ENCODE measurements around the gene SLF2.

Gene SLF2

DNA sequence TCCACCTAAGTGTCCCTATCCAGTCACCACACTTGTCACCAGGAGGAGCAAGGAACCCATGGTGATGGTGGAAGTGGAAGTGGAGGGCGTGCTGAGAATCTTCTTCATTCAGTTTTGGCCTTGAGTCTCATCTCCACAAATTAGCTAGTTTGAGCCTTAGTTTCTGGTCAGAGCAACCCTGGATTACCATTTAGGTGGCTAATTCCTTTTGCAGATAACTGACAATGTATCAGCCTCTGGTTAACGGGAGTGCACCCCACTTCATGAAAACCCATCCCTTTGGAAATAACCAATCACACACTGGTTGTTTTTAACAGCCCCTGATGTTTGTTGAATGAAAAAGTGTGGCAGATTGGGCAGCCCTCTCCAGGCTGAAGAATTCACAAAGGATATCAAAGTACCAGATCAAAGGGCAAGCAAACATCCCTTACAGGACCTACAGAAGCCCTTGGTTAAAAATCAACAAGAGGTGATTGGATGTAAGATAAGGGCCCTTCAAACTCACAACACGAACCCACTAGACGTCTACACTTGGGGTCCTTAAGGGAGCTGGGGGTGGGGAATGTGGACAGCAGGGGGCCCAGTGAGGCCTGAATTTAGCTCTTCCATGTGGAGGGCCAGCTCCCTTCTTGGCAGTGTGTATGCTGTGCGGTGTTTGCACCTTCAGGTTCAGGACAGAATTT is 37.1 kb upstream of the SLF2 start:
- TF ChIP-seq SIN3A (IDR thresholded peaks at IDR 0.05; ENCODE audit: borderline replicate concordance, insufficient read depth, low read length) (no peak), FOXP2 (optimal IDR thresholded peaks at IDR 0.05; ENCODE audit: borderline replicate concordance, extremely low read depth, extremely low read length, insufficient read depth) (no peak), POLR2AphosphoS5 (IDR thresholded peaks at IDR 0.05; ENCODE audit: low read depth, low read length) (no peak), TAF1 (IDR thresholded peaks at IDR 0.05; ENCODE audit: borderline replicate concordance, insufficient read depth, low read length) (no peak)
- TF ChIP-seq, protein P1, sequence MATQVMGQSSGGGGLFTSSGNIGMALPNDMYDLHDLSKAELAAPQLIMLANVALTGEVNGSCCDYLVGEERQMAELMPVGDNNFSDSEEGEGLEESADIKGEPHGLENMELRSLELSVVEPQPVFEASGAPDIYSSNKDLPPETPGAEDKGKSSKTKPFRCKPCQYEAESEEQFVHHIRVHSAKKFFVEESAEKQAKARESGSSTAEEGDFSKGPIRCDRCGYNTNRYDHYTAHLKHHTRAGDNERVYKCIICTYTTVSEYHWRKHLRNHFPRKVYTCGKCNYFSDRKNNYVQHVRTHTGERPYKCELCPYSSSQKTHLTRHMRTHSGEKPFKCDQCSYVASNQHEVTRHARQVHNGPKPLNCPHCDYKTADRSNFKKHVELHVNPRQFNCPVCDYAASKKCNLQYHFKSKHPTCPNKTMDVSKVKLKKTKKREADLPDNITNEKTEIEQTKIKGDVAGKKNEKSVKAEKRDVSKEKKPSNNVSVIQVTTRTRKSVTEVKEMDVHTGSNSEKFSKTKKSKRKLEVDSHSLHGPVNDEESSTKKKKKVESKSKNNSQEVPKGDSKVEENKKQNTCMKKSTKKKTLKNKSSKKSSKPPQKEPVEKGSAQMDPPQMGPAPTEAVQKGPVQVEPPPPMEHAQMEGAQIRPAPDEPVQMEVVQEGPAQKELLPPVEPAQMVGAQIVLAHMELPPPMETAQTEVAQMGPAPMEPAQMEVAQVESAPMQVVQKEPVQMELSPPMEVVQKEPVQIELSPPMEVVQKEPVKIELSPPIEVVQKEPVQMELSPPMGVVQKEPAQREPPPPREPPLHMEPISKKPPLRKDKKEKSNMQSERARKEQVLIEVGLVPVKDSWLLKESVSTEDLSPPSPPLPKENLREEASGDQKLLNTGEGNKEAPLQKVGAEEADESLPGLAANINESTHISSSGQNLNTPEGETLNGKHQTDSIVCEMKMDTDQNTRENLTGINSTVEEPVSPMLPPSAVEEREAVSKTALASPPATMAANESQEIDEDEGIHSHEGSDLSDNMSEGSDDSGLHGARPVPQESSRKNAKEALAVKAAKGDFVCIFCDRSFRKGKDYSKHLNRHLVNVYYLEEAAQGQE (IDR thresholded peaks at IDR 0.05; ENCODE audit: insufficient read depth in 1 of 2, low read depth in 2 of 2, low read length in 2 of 2): no peak

DNA sequence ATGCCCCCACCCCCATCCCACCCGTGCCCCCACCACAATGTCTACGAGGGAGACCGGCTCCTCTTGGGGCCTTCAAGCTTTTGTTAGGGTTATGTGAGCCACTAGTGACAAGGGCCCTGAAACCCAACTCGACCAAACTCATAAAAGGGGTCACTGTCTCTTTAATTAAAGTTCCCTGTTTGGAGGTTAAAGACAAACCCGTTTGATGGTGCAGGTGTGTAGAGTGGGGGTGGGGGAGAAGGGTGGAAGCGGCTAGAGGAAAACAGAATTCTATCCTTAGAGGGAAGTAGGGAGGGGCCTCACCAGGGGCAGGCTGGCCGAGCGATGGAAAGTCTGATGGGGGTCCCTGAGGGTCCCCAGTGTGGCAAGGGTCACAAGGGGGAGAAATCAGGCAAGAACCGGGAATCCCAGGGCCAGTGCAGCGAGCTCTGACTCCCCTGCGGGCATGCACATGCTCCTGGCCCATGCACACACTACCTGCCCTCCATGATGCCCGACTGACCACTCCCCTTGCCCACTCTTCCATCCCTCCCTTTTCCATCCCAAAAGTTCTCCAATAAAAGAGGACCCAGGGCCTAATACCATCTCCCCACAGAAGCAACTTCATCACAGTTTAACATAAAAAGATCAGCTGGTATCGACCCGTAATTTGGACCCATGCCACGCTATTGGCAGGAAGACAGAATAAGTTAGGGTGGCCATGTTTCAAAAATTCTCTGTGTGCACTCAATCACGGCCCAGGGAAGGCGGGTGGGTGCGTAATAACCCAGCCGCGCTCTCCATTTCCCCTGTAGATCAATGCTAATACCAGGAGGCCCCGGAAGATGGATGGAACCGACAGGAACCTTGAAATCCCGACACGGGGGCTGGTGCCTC is 35.9 kb upstream of the SLF2 start:
- no peak for TF ChIP-seq TAF1 (IDR thresholded peaks at IDR 0.05; ENCODE audit: borderline replicate concordance, insufficient read depth, low read length)
- TF ChIP-seq FOXP2 (optimal IDR thresholded peaks at IDR 0.05; ENCODE audit: borderline replicate concordance, extremely low read depth, extremely low read length, insufficient read depth): no peak
- no peak for TF ChIP-seq POLR2AphosphoS5 (IDR thresholded peaks at IDR 0.05; ENCODE audit: low read depth, low read length)

DNA sequence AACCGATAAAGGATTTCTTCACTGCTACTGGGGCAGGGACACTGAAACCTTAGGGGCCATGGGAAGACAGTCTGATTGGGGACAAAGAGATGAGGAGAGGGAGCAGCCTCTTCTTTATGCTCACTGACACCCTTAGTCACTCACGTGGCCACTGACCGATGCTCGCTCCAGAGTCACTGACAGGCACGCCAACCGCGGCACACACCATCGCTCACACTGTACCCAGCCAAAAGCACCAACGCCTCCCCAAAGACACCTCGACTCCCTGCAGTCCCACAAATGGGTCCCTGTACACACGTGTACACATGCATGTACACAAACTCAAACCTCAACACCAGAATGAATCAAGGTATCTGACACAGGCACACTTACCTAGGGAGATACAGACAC is 35.3 kb upstream of the SLF2 start:
- TF ChIP-seq TAF1 (IDR thresholded peaks at IDR 0.05; ENCODE audit: borderline replicate concordance, insufficient read depth, low read length): no peak

DNA sequence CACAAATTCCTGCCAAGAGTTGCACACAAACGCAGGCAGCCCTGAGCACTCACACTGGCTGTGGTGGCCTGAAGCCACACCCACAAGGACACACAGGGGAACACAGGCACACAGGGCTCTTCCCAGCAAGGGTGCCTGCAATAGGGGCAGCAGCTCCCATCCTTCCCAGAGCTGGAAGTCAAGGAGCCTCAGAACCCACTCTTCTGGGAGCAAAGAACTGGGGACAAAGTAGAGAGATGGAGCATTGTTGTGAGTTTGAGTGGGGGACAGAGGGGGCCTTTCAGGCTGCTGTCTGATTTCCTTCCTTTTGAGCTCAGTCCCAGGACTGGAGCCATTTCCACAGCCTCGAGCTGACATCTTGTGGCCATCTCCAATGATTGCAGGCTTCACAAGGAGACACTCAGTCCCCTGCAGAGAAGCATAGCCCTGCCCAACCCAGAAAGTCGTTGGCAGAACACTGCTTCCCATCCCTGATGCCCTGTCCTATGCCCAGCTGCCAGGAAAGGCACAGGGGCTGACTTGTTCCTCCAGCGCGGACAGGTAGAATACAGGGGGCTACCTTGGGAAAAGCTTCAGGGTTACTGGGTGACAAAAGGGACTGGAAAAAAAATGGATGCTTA is 34.4 kb upstream of the SLF2 start:
- TF ChIP-seq POLR2AphosphoS5 (IDR thresholded peaks at IDR 0.05; ENCODE audit: low read depth, low read length): no peak
- TF ChIP-seq TAF1 (IDR thresholded peaks at IDR 0.05; ENCODE audit: borderline replicate concordance, insufficient read depth, low read length): no peak
- TF ChIP-seq, protein P1 (IDR thresholded peaks at IDR 0.05; ENCODE audit: insufficient read depth in 1 of 2, low read depth in 2 of 2, low read length in 2 of 2): no peak
- TF ChIP-seq SIN3A (IDR thresholded peaks at IDR 0.05; ENCODE audit: borderline replicate concordance, insufficient read depth, low read length): no peak
- TF ChIP-seq FOXP2 (optimal IDR thresholded peaks at IDR 0.05; ENCODE audit: borderline replicate concordance, extremely low read depth, extremely low read length, insufficient read depth): no peak

DNA sequence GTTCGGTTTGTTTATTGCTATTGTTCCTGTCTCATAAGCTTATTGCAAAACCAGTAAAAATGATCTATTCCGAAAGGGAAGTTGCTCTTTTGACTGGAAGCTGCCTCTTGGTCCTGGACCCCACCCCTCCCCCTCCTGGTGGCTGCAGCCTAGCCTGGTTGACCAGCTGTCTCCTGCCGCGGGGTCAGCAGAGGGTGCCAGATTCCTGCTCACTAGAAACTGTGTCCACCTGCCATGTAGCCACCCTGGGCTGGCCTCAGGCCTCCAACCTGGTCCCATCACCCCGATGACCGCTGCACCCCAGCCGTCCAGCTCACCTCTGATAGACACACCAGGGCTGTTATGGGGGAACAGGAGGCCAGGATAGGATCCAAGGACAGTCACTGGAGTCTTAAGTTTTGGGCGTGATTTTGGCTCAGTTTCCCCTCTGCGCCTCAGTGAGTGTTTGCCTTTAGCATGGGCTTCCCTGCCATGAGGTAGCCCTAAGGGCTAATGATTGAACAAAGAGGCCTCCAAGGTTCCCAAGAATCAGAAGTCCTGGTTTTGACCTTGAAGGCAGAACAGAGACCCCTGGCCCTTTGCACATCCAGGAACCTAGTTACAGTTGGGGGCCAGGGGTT is 32.9 kb upstream of the SLF2 start:
- TF ChIP-seq TAF1 (IDR thresholded peaks at IDR 0.05; ENCODE audit: borderline replicate concordance, insufficient read depth, low read length): no peak
- TF ChIP-seq, protein P1 (IDR thresholded peaks at IDR 0.05; ENCODE audit: insufficient read depth in 1 of 2, low read depth in 2 of 2, low read length in 2 of 2): no peak
- no peak for TF ChIP-seq FOXP2 (optimal IDR thresholded peaks at IDR 0.05; ENCODE audit: borderline replicate concordance, extremely low read depth, extremely low read length, insufficient read depth)
- TF ChIP-seq POLR2AphosphoS5 (IDR thresholded peaks at IDR 0.05; ENCODE audit: low read depth, low read length): no peak
- no peak for TF ChIP-seq SIN3A (IDR thresholded peaks at IDR 0.05; ENCODE audit: borderline replicate concordance, insufficient read depth, low read length)
